K562 (cell line): ENCODE measurements around the gene INPPL1. TPM values are rescaled to one million over a fixed set of nuclear protein-coding genes. Genes with fewer than 3 reads are reported as not detected.

Experiments used
- ATAC-seq: fragments of 200-7000 bp; cut with Tn5 transposase; 3 replicates; pipeline ENCODE4 v1.9.1; 2020; ENCODE audit warnings: moderate library complexity
- BruUV-seq: library from RNA; stranded (reverse); fragments of 400-500 nt; replicated peaks from 2 replicates; lab custom pipeline; 2021; lab: Mats Ljungman, UMichigan
- CTCF ChIA-PET: fragments of 300-600 bp; formaldehyde crosslinking; extraction: SDS; loops from one replicate; lab custom pipeline; 2021; ENCODE audit warnings: low intra/inter-chr PET ratio; lab: Yijun Ruan, JAX
- POLR2A ChIA-PET: fragments of 300-600, 350-650 bp; sonication (Branson Sonifier 250); formaldehyde crosslinking; extraction: SDS; loops from one replicate; lab custom pipeline; 2021; ENCODE audit warnings: antibody characterized with exemption, inconsistent platforms; lab: Yijun Ruan, JAX
- DNase-seq, 4 experiments: peaks; one replicate each; pipeline versions ENCODE4 v3.0.0 to v3.0.0-alpha.2; 2011 to 2018; ENCODE audit warnings: low spot score in 3 of 4, mixed read lengths in 3 of 4; ENCODE audit errors: extremely low read depth in 1 of 4
- FAIRE-seq: peaks from 2 replicates; lab custom pipeline; 2011; peaks lifted over from hg19 to GRCh38; lab: Jason Lieb, UNC
- H2AFZ ChIP-seq: 2 replicates; pipeline ENCODE4 v1.6.0; 2011; ENCODE audit warnings: low read depth, low read length, control low read depth, inconsistent platforms
- H3K27ac ChIP-seq: fragments of 200-600 bp; 3 replicates; pipeline ENCODE4 v1.8.0; 2011; ENCODE audit warnings: low read depth, mild to moderate bottlenecking, control low read depth, inconsistent platforms, low read length, moderate library complexity, mixed read lengths; ENCODE audit errors: extremely low read depth
- H3K27me3 ChIP-seq, 2 experiments: fragments of 300-600 bp in 1 of 2; 2 replicates in 1 of 2; 3 replicates in 1 of 2; pipeline versions ENCODE4 v1.6.0 to v1.8.0; 2011; ENCODE audit warnings: inconsistent platforms in 2 of 2, low read length in 2 of 2, mild to moderate bottlenecking in 1 of 2, mixed read lengths in 1 of 2, moderate library complexity in 1 of 2; ENCODE audit not compliant: control insufficient read depth in 2 of 2, insufficient read depth in 2 of 2
- H3K36me3 ChIP-seq: fragments of 300-600 bp; 3 replicates; pipeline ENCODE4 v1.8.0; 2011; ENCODE audit warnings: mild to moderate bottlenecking, low read length, inconsistent platforms; ENCODE audit not compliant: control insufficient read depth, insufficient read depth
- H3K4me1 ChIP-seq, 2 experiments: fragments of 200-600 bp in 1 of 2; replicated peaks in 1 of 2; 2 replicates in 1 of 2; 3 replicates in 1 of 2; pipeline versions ENCODE4 v1.5.1 to v1.8.0; 2011; ENCODE audit warnings: inconsistent platforms in 2 of 2, low read length in 2 of 2, mild to moderate bottlenecking in 1 of 2, mixed read lengths in 1 of 2, moderate library complexity in 1 of 2; ENCODE audit not compliant: control insufficient read depth in 2 of 2, insufficient read depth in 2 of 2
- H3K4me2 ChIP-seq: 2 replicates; pipeline ENCODE4 v1.6.1; 2011; ENCODE audit warnings: low read length, control low read depth, inconsistent platforms, mixed read lengths; ENCODE audit not compliant: insufficient read depth
- H3K4me3 ChIP-seq: fragments of 200-600 bp; sonication (generic), shearing (Covaris generic); 2 replicates; pipeline ENCODE4 v1.5.1; 2016; ENCODE audit warnings: control low read depth, inconsistent platforms
- H3K79me2 ChIP-seq: fragments of 200-600 bp; 3 replicates; pipeline ENCODE4 v1.8.0; 2011; ENCODE audit warnings: low read length, inconsistent platforms; ENCODE audit not compliant: control insufficient read depth, insufficient read depth
- H3K9ac ChIP-seq, 2 experiments: 2 replicates each; pipeline versions ENCODE4 v1.6.0 to v1.6.1; 2011; ENCODE audit warnings: low read depth in 2 of 2, low read length in 2 of 2, control low read depth in 1 of 2, inconsistent platforms in 1 of 2, mild to moderate bottlenecking in 1 of 2, mixed read lengths in 1 of 2; ENCODE audit not compliant: insufficient read depth in 1 of 2
- H3K9me1 ChIP-seq: one replicate; pipeline ENCODE4 v1.6.0; 2011; ENCODE audit warnings: inconsistent platforms, mild to moderate bottlenecking, low read length, moderate library complexity; ENCODE audit not compliant: control insufficient read depth, insufficient read depth
- H3K9me3 ChIP-seq: replicated peaks from 2 replicates; pipeline ENCODE4 v1.5.1; 2011; ENCODE audit warnings: low read depth, low read length, inconsistent platforms; ENCODE audit not compliant: control insufficient read depth, insufficient read depth
- H4K20me1 ChIP-seq: replicated peaks from 2 replicates; pipeline ENCODE4 v1.6.1; 2011; ENCODE audit warnings: low read length, inconsistent platforms, mixed read lengths; ENCODE audit not compliant: control insufficient read depth, insufficient read depth
- GATAD2B ChIP-seq: fragments of 450-650 bp; IDR thresholded peaks from 2 replicates; pipeline ENCODE4 v1.6.1; 2017; ENCODE audit warnings: mild to moderate bottlenecking, borderline replicate concordance
- HCFC1 ChIP-seq: IDR thresholded peaks from 2 replicates; pipeline ENCODE4 v1.6.1; 2012; ENCODE audit warnings: low read depth, low read length, improper control_type of control experiment
- KDM4B ChIP-seq, 2 experiments: fragments of 450-650 bp in 1 of 2; sonication (generic) in 1 of 2; IDR thresholded peaks; 2 replicates each; pipeline ENCODE4 v1.6.1; 2016 to 2017; ENCODE audit warnings: borderline replicate concordance in 2 of 2, antibody characterized with exemption in 1 of 2, low read depth in 1 of 2, mild to moderate bottlenecking in 1 of 2
- NRF1 ChIP-seq, 2 experiments: fragments of 450-650 bp; IDR thresholded peaks in 1 of 2; conservative IDR thresholded peaks in 1 of 2; 2 replicates each; pipeline ENCODE4 v1.6.1; 2014; ENCODE audit warnings: mild to moderate bottlenecking in 2 of 2
- SRSF7 ChIP-seq: fragments of 200-400 bp; formaldehyde crosslinking; optimal IDR thresholded peaks from 2 replicates; pipeline ENCODE3; 2017; ENCODE audit warnings: mild to moderate bottlenecking, low read depth, low read length
- ZNF3 ChIP-seq: fragments of 250-450 bp; sonication (Bioruptor Pico); IDR thresholded peaks from 2 replicates; pipeline ENCODE4 v1.5.0; 2021; ENCODE audit warnings: mild to moderate bottlenecking, moderate library complexity
- ZNF717 ChIP-seq: fragments of 250-450 bp; sonication (Bioruptor Pico); IDR thresholded peaks from 2 replicates; pipeline ENCODE4 v1.5.0; 2021
- WGBS: fragments of 100-300 bp; shearing (Covaris generic); methylation state at CpG from one replicate; pipeline ENCODE4 v1.1.6; 2016; ENCODE audit warnings: low coverage, mixed read lengths; ENCODE audit not compliant: insufficient coverage; ENCODE audit errors: missing lambda C conversion rate; 5-methylcytosine and 5-hydroxymethylcytosine counted together
- in situ Hi-C: fragments of 300-500 bp; cut with MboI; formaldehyde crosslinking; loops from 4 replicates; pipeline ENCODE4 v1.15.0; 2018; ENCODE audit warnings: inconsistent platforms, mixed read lengths
- intact Hi-C: fragments of 100-400 bp; cut with micrococcal nuclease; formaldehyde crosslinking; loops from 2 replicates; pipeline ENCODE4 v1.14.2; 2022
- polyA plus RNA-seq, 8 experiments: library from polyadenylated mRNA; depleted of rRNA in 4 of 8; stranded (reverse) in 5 of 8; unstranded in 3 of 8; fragments of >200 nt; fragmentation: Nextera tagmentation in 2 of 8; fragmentation: Illumina TruSeq in 1 of 8; extraction: Ambion mirVana in 2 of 8; extraction: Trizol in 1 of 8; gene quantifications; 2 replicates each; pipeline versions ENCODE4 v1.2.1 to v1.2.3, GENCODE V29; 2011 to 2014; ENCODE audit warnings: inconsistent platforms in 1 of 8, missing spikeins in 1 of 8
- total RNA-seq, 7 experiments: library from RNA; depleted of rRNA in 6 of 7; stranded (reverse); fragments of >200 nt in 6 of 7; fragmentation: Illumina TruSeq in 2 of 7; extraction: Trizol in 2 of 7; gene quantifications; 2 replicates each; pipeline versions ENCODE4 v1.2.1 to v1.2.3, GENCODE V29; 2011 to 2021; ENCODE audit warnings: low replicate concordance in 1 of 7
- TF ChIP-seq, protein P1 (sequence below): fragments of 450-650 bp; formaldehyde crosslinking; conservative IDR thresholded peaks from 2 replicates; pipeline ENCODE4 v1.4.0; 2022; ENCODE audit warnings: mild to moderate bottlenecking, missing genetic modification characterization
- TF ChIP-seq, protein P2 (sequence below): fragments of 250-450 bp; sonication (Bioruptor Pico); IDR thresholded peaks from 2 replicates; pipeline ENCODE4 v1.5.0; 2022; ENCODE audit warnings: mild to moderate bottlenecking

The INPPL1 gene
- total and polyA plus RNA-seq, 9 of the 15 experiments (the other 6 are each of a cell fraction or from before 2014, with no cell fraction given) = 0.55 to 137 (median 61.6) TPM

DNA sequence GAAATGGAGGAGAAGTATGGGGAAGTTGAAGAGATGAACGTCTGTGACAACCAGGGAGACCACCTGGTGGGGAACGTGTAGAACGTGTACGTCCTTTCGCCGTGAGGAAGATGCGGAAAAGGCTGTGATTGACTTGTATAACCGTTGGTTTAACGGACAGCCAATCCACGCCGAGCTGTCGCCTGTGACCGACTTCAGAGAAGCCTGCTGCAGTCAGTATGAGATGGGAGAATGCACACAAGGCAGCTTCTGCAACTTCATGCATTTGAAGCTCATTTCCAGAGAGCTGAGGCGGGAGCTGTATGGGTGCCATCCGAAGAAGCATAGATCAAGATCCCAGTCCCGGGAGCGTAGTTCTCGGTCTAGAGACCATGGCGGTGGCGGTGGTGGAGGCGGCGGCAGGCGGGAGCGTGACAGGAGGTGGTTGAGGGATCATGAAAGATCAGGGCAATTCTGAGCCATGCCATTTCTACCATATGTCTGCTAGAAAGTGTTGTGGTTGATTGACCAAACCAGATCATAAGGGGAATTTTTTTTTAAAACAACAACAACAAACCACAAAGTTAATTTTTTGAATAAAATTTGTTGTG is 56.3 kb downstream of the INPPL1 start:
- peaks cover 0 to 11% of the 10 kb centered on the region in 2 experiments; a peak in 3 of 5 replicates for H3K27me3 ChIP-seq
- 44% methylated on average over 24 of the region's 24 CpGs for WGBS
- POLR2A ChIA-PET = interaction anchor here (0.6 to 0.7 kb wide), 2 partner anchors 44 to 283 kb away, joined by 3 read pairs; no protein-coding TSS in a partner anchor
- no TSS peak for BruUV-seq
- H3K4me3 ChIP-seq = no peak overlapping the region
- H3K36me3 ChIP-seq = no peaks in the 10 kb centered on the region
- no peaks in the 10 kb centered on the region; a peak in 1 of 5 replicates for H3K4me1 ChIP-seq
- TF ChIP-seq SRSF7 (no peak), KDM4B (IDR thresholded peaks at IDR 0.05; ENCODE audit: borderline replicate concordance in 2 of 2, low read depth in 1 of 2) (no peak), HCFC1 (no peak), ZNF3 (CRISPR knock-in tag) (no peak), GATAD2B (no peak), NRF1 (conservative IDR thresholded peaks at IDR 0.05 in 1 of 2, IDR thresholded peaks at IDR 0.05 in 1 of 2) (no peak), ZNF717 (CRISPR knock-in tag) (no peak)
- TF ChIP-seq, protein P1, sequence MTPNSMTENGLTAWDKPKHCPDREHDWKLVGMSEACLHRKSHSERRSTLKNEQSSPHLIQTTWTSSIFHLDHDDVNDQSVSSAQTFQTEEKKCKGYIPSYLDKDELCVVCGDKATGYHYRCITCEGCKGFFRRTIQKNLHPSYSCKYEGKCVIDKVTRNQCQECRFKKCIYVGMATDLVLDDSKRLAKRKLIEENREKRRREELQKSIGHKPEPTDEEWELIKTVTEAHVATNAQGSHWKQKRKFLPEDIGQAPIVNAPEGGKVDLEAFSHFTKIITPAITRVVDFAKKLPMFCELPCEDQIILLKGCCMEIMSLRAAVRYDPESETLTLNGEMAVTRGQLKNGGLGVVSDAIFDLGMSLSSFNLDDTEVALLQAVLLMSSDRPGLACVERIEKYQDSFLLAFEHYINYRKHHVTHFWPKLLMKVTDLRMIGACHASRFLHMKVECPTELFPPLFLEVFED = no peak
- TF ChIP-seq, protein P2, sequence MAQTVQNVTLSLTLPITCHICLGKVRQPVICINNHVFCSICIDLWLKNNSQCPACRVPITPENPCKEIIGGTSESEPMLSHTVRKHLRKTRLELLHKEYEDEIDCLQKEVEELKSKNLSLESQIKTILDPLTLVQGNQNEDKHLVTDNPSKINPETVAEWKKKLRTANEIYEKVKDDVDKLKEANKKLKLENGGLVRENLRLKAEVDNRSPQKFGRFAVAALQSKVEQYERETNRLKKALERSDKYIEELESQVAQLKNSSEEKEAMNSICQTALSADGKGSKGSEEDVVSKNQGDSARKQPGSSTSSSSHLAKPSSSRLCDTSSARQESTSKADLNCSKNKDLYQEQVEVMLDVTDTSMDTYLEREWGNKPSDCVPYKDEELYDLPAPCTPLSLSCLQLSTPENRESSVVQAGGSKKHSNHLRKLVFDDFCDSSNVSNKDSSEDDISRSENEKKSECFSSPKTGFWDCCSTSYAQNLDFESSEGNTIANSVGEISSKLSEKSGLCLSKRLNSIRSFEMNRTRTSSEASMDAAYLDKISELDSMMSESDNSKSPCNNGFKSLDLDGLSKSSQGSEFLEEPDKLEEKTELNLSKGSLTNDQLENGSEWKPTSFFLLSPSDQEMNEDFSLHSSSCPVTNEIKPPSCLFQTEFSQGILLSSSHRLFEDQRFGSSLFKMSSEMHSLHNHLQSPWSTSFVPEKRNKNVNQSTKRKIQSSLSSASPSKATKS (CRISPR knock-in tag) = no peak
- TF ChIP-seq, all 486 proteins: peak for 0
- no peak overlapping the region for H3K27ac ChIP-seq
- CTCF ChIA-PET = no interaction called here
- no peaks in the 10 kb centered on the region for H3K79me2 ChIP-seq
- H3K9me3 ChIP-seq = no peaks in the 10 kb centered on the region
- no peaks in the 10 kb centered on the region for H3K9me1 ChIP-seq
- H3K9ac ChIP-seq = no peak overlapping the region
- H4K20me1 ChIP-seq = no peaks in the 10 kb centered on the region
- in situ Hi-C loops = no loop called here
- no peak for FAIRE-seq
- intact Hi-C loops = no loop called here
- no peak overlapping the region for H3K4me2 ChIP-seq
- DNase-seq = no peak
- peak overlapping the region; percentile 4; the same call in 1 of the 2 replicates for H2AFZ ChIP-seq
- ATAC-seq = no peak
